Tibial nerve (tissue), 3 donors: ENCODE measurements around the gene ZC3HAV1L.

ENCODE experiments used
- POLR2A ChIP-seq, 2 donors: fragments of 450-650 bp; IDR thresholded peaks; one replicate each; pipeline ENCODE4 v1.6.1; 2017; ENCODE audit warnings: antibody characterized with exemption in 2 of 2, mild to moderate bottlenecking in 2 of 2, moderate library complexity in 2 of 2
- TF ChIP-seq, protein P1 (sequence below), 5 experiments: fragments of 200-600 bp in 3 of 5; fragments of 450-650 bp in 2 of 5; sonication (generic) in 3 of 5; IDR thresholded peaks; one replicate each; pipeline ENCODE4 v1.5.1; 2016 to 2019; ENCODE audit warnings: antibody characterized with exemption in 5 of 5, mild to moderate bottlenecking in 3 of 5, moderate library complexity in 2 of 5

DNA sequence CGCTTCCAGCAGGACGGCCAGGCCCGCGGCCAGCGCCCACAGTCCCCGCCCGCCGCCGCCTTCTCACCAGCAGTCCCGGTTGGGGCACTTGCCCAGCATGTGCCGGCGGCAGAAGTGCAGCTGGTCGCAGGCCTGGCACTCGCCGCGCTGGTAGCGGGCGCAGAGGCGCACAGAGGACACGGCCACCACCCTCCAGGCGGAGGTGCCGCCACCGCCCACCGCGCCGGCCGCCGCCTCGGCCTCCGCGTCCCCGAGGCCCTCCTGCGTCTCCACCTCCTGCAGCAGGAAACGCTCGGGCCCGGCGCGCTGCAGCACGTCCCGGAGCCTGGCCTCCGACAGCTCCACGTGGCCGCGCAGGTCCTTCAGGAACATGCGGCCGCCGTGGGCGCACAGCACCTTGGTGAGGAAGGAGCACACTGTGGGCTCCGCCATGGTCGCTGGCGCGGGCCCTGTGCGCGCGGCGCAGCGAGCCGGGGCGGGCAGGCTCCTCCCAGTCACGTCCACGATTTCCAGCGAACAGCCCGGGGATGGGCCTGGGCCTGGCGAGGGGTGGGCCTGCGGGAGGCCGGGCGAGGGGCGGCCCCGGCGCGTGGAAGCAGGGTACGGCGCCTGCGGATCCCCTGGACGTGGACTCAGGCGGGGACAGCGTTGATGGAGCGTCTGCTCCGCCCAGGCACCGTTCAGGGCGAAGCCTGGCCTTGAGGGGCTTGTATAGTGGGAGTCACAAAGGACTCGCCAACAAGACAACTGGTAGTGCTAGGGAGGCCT is at the start of gene ZC3HAV1L:
- peak in 1 of 2 donors; percentile 33 for TF ChIP-seq POLR2A (IDR thresholded peaks at IDR 0.05)
- TF ChIP-seq, protein P1, sequence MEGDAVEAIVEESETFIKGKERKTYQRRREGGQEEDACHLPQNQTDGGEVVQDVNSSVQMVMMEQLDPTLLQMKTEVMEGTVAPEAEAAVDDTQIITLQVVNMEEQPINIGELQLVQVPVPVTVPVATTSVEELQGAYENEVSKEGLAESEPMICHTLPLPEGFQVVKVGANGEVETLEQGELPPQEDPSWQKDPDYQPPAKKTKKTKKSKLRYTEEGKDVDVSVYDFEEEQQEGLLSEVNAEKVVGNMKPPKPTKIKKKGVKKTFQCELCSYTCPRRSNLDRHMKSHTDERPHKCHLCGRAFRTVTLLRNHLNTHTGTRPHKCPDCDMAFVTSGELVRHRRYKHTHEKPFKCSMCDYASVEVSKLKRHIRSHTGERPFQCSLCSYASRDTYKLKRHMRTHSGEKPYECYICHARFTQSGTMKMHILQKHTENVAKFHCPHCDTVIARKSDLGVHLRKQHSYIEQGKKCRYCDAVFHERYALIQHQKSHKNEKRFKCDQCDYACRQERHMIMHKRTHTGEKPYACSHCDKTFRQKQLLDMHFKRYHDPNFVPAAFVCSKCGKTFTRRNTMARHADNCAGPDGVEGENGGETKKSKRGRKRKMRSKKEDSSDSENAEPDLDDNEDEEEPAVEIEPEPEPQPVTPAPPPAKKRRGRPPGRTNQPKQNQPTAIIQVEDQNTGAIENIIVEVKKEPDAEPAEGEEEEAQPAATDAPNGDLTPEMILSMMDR (IDR thresholded peaks at IDR 0.05) = no peak
